Measurements from ENCODE around the gene ZDHHC8.

The ZDHHC8 gene

DNA sequence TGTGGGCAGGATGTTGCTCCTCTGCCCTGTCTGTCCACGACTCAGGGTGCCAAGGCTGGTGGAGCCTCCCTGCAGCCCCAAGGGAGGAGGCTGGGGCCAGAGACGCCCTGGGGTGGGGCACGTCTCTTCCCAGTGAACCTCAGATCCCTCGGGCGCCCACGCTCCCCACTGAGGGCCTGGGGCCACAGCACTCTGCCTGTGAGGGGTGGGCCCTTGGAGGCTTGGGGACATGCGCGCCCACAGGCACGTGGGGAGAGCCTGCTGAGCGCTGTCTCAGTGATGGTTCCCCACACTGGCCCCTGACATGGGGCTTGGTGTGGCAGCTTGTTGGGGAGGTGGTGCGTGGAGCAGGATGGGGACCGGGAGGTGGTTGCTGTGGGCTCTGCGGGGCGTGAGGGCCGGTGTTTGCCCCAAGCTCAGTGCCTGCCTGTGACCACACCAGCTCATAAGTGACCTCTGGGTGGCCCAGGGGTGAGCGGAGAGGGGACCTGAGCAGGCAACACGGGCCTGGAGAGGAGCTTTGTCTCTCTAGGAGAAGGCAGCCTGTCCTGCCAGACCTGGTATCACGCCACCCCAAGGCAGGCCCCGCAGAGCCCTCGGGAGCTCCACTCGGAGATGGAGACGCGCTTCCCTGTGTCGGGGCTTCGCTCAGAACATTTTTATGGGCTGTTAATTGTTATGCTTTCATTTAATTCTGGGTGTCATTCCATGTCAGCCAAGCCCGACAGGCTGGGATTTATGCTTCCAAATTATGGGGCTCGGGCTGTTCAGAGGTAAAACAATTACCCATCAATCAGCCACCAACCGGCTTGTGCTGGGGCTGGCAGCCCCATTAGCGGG, 46.7 kb downstream of the ZDHHC8 start:
- no peak for DNase-seq (ENCODE audit: low read depth in 2 of 2)

GRCh38 chr22:20178915-20179227, 47.3 kb downstream of the ZDHHC8 start:
- DNase-seq (ENCODE audit: low read depth in 2 of 2) = no peak

DNA sequence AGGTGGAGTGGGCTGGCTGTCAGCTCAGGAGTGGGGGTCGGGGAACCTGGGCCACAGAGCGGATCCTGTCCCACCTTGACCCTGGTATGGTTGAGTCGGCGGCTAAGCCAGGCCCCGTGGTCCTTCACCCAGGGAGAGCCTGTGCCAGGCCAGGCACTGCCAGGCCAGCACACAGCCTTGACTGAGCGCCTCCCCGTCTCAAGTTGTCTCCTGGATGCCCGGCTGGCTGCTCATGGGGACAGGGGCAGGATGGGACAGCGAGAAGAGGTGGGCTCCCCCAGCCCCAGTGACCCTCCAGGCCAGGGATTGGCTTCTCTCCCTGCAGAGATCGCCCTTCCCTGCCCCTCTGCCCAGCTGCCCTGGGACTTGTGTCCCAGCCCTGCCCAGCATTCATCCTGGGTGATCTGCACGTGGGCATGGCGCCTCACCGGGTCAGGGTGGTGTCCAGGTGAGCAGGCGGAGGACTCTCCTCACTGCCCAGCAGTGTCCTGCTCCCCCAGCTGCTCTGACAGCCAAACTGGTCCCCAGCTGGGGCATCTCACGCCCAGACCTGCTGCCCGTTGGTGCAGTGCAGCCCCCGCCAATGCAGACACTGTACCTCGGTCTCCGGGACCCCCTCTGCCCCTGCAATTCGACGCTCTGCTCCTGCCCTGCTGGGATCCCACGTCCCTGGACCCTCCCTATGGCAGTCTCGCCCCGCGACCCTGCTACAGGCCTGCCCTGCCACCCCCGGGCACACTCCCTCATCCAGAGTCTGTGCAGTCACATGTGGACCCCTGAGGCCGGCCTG, 48.0 kb downstream of the ZDHHC8 start:
- DNase-seq (ENCODE audit: low read depth in 2 of 2) = no peak

DNA sequence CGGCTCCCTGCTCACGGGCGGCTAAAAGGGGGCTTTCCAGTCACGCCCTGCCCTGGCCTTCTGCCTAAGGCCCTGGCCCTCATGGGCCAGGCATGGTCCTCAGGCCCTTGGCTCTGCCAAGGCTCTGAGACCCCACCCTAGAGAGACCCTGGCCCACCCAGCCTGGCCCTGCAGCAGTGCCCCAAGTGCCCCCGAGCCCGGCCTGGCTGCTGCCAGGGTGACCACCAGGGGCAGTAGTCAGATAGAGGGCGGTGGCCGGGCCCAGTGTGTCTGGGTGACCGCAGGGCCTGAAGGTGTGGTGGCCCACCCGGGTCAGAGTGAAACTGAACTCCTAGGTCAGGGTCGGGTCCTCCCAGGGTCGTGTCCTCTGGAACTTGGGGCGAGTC, 48.6 kb downstream of the ZDHHC8 start:
- no peak for DNase-seq (ENCODE audit: low read depth in 2 of 2)

DNA sequence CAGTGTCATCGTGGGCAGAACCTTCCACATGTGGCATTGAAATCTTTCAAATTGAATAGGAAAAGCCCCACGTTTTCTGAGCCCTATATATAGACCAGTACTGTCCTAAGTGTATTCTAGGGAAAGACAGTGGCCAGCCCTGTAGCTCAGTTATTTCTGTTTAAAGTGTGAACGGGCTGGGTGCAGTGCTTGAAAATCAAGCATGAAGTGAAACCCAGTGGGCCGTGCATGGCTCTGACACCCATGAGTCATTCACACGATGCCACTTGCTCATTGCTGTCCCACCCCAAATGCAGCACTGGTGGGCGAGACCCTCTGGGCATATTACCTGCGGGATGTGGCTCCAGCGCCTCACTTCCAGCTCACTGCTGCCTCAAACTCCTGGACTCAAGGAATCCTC, 49.0 kb downstream of the ZDHHC8 start:
- DNase-seq (ENCODE audit: low read depth in 2 of 2) = no peak

DNA sequence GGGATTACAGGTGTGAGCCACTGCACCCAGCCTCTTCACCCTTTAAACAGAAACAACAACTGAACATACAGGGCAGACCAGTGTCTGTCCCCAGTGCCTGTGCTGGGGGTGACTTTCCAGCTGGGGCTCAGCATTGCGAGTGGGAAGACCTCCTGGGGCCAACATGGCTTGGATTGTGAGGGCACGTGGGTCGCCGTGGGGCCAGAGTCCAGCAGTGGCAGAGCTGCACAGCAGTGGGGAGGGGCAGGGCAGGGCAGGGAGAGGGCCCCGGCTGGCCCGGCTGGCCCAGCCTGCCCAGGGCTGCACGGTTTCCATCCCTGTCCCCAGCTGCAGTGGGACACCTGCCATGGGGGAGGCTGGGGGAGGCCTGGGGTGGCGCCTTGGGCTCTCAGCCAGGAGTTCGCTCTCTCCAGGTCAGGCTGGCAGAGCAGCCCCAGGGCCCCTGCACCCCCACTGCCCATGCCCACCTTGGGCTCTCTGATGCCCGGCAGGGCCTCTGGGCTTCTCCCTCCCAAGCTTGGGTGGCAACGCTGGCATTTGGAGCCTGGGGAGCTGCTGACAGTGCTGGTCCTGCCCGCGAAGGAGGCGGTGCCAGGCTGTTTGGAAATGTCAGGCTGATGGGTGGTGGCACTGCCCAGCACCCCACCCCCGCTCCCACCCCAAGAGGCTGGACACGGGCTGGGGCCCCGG, 49.7 kb downstream of the ZDHHC8 start:
- DNase-seq (ENCODE audit: low read depth in 2 of 2) = no peak

DNA sequence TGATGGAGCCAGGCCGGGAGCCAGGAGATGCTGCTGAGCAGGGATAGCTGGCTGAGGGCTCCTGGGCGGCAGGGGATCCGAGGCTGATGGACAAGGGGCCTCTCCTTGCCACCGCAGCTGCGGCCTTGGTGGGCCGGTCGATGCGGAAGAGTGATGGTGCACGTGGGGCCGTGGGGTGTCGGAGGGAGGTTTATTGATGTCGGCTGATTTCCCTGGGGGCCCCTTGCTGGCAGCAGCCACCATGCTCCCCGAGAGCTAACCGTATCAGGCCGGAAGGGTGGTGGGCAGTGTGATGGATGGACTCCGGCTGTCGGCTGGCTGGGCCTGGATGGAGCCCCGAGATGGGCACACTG, 50.3 kb downstream of the ZDHHC8 start:
- DNase-seq (ENCODE audit: low read depth in 2 of 2) = no peak

DNA sequence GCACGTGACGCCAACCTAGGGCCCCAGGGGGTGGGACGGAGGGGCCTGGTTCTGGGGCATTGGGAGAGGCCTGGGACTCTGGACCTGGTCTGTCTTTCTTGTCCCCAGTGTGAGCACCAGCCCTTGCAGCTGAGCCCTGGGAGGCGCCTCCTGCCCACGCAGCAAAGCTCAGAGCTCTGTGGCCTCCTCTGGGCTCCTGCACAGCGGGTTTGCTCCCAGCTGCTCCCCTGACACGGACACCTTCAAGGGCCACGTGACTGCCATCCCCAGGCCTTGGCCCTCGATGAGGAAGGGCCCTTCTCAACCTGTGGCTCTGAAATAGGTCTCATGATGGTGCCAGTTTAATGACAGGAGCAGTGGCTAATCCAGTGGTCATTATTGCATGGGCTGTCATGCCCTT, 50.8 kb downstream of the ZDHHC8 start:
- DNase-seq (ENCODE audit: low read depth in 2 of 2) = no peak

- DNase-seq (ENCODE audit: low read depth in 2 of 2) = no peak
Observed at GRCh38 chr22:20183101-20183500, 51.5 kb downstream of the ZDHHC8 start.

- no peak for DNase-seq (ENCODE audit: low read depth in 2 of 2)
Observed at GRCh38 chr22:20183823-20184222, 52.2 kb downstream of the ZDHHC8 start.

DNA sequence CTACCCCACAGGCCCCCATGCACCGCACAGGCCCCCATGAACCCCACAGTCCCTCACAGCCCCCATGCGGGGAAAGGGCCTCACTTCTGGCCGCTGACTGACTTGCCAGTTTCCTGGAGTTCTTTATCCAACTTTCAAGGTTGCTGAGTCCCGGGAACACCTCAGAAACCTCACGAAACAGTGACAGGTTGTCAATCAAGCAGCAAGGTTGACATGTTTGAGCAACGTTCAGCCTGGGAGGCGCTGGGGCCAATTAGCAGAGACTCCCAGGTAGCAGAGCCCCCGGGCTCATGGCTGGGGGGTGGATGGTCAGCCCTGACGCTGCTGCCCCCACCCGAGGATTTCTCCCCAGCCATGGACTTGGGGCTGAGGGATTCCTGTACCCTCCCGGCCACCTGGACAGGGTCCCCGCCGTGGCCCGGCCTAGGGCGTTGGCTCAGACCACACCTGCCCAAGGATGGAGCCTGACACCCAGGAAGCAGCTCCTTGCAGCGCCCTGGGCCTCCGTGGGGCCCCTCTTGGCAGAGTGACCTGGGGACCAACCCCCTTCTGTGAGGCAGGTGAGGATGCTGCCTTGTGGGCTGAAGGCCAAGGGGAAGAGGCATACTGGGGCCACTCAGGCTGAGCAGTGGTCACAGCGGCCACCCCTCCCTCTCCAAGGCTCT, 53.0 kb downstream of the ZDHHC8 start:
- no peak for DNase-seq (ENCODE audit: low read depth in 2 of 2)

DNA sequence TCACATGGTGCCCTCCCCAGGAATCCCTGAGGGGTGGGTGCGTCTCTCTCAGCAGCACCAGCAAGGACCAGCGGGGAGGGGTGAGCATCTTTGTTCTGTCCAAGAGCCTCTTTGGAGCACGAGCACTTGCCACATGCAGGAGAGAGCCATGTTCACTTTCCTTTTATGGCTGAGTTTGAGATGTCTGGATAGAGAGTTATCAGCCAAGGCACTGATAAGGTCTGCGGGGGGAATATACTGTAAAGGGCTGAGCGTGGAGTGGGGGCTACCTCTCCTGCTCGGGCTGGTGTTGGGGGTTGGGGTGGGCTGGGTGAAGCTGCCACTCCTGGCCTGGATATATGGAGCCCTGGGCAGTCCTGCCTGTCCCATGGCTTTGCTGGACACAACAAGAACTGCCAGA, 54.1 kb downstream of the ZDHHC8 start:
- no peak for DNase-seq (ENCODE audit: low read depth in 2 of 2)

GRCh38 chr22:20186183-20186870, 54.7 kb downstream of the ZDHHC8 start:
- no peak for DNase-seq (ENCODE audit: low read depth in 2 of 2)

- DNase-seq (ENCODE audit: low read depth in 2 of 2) = no peak
Observed at GRCh38 chr22:20186871-20187546, 55.4 kb downstream of the ZDHHC8 start.

DNA sequence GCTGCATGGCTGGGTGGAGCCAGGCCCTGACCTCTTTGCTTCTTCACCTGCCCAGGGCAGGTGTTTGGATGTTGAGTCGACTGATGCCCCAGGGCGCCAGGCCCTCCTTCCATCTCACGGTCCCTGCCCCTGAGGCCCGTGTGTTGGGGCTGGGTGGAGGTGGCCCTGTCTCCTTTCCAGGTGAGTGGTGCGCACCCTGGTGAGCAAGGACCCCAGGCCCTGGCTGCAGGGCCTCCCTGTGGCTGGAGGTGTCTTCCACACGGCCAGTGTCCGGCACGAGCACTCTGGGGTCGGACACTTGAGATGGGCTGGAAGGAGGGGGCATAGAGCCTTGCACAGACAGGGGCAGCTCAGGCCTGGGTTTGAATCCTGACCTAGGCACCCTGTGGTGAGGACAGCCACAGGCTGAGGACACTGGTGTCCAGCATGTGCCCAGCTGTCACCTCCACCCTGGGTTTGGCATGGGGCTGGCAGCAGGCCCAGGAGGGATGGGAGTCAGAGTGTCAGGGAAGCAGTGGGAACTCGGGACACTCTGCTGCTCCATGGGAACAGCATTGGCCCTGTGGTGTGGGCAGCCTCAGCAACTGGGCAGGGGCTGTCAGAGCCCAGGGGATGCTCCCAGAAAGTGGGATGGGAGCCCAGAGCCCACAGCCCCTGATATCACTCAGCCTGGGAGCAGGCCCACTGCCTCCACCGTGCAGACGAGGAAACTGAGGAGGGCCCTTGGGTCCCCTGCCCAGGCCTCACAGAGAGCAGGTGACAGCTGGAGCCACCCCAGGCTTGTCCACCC, 56.4 kb downstream of the ZDHHC8 start:
- DNase-seq (ENCODE audit: low read depth in 2 of 2) = no peak

- DNase-seq (ENCODE audit: low read depth in 2 of 2) = no peak
Observed at GRCh38 chr22:20188567-20188877, 56.9 kb downstream of the ZDHHC8 start.

- DNase-seq (ENCODE audit: low read depth in 2 of 2) = no peak
Observed at GRCh38 chr22:20191000-20191515, 59.5 kb downstream of the ZDHHC8 start.

DNA sequence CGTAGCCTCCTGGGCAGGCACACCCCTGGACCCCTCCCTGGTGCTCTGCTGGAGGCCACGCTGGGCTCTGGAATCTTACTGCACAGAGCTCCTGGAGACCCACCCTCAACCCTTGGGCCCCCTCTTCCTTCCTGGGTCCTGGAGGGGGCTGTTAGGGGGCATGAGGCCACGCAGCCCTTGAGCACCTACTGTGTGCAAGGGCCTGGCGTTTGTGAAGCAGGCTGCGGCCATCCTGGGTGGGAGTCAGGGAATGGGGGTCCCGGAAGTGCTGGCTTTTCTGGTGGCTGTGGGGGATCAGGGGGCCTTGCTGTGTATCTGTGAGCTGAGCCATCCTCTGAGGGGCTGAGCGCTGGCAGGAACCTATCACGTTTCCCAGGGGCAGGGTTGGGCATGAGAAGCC, 60.2 kb downstream of the ZDHHC8 start:
- DNase-seq (ENCODE audit: low read depth in 2 of 2) = no peak

DNA sequence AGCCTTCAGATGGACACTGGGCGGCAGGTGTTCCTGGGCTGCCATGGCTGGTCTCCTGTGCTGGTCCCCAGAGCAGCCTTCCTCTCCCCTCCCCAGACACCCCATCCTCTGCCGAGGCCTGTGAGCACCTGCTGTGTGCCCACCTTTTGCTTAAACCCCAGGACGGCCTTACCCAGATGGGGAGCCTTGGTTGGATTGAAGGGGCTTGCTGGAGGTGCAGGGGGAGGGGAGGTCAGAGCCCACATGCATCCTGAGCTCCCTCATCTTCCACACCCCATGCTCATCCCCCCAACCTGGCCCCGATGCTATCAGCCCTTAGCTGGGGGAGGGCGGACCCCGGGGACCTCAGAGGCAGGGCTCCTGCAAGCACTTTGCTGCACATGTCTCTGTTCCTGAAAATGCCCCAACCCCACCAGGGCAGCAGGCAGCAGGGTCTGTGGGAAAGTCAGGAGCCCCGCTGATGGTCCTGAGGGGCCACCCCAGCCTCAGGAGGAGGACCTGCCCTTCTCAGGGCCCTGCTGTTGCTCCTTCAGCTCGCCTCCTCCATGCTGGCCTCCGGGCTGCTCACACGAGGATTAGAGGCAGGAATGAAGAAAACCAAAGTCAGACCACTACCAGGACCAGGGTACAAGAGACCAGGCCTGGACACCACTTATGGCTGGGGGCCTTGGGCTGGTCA, 60.8 kb downstream of the ZDHHC8 start:
- no peak for DNase-seq (ENCODE audit: low read depth in 2 of 2)
